OCI-LY3 (cell line): ENCODE measurements around the gene ST3GAL6.
"Not testable (repeated sequence)": the region's sequence is repeated elsewhere in the genome, so short reads cannot be mapped to it uniquely, and the experiment has no call there.

ENCODE experiments used
- H2AFZ ChIP-seq: fragments of 200-600, 300-600 bp; shearing (Covaris generic); 2 replicates; pipeline ENCODE4 v1.6.0; 2014; ENCODE audit warnings: antibody characterized with exemption, low read depth, low read length
- H3K27ac ChIP-seq: fragments of 200-600, 300-600 bp; sonication (generic); 2 replicates; pipeline ENCODE4 v1.5.1; 2014; ENCODE audit warnings: mild to moderate bottlenecking, low read length, moderate library complexity, mixed read lengths
- H3K27me3 ChIP-seq: fragments of 200-600, 300-600 bp; sonication (generic); 2 replicates; pipeline ENCODE4 v1.6.1; 2014; ENCODE audit warnings: low read depth, low read length, mixed read lengths
- H3K36me3 ChIP-seq: fragments of 200-600, 300-600 bp; sonication (generic); replicated peaks from 2 replicates; pipeline ENCODE3; 2014; ENCODE audit warnings: low read depth, low read length, mixed read lengths
- H3K4me1 ChIP-seq: fragments of 300-600, 200-600 bp; sonication (generic); 2 replicates; pipeline ENCODE4 v1.6.1; 2014; ENCODE audit warnings: low read length, mixed read lengths
- H3K4me2 ChIP-seq: fragments of 200-600, 300-600 bp; sonication (generic); 2 replicates; pipeline ENCODE4 v1.6.1; 2014; ENCODE audit warnings: low read length, mixed read lengths
- H3K4me3 ChIP-seq: fragments of 300-600, 200-600 bp; sonication (generic); 2 replicates; pipeline ENCODE4 v1.5.1; 2014; ENCODE audit warnings: antibody characterized with exemption, mild to moderate bottlenecking, low read length, moderate library complexity
- H3K79me2 ChIP-seq: fragments of 300-600, 200-600 bp; shearing (Covaris generic); 2 replicates; pipeline ENCODE4 v1.6.1; 2014; ENCODE audit warnings: mild to moderate bottlenecking, low read length, mixed read lengths
- H3K9ac ChIP-seq: fragments of 300-600, 200-600 bp; shearing (Covaris generic); 2 replicates; pipeline ENCODE4 v1.6.0; 2014; ENCODE audit warnings: mild to moderate bottlenecking, low read length, moderate library complexity
- H3K9me3 ChIP-seq: fragments of 200-600, 300-600 bp; shearing (Covaris generic); 2 replicates; pipeline ENCODE4 v1.6.1; 2014; ENCODE audit warnings: low read length, mixed read lengths; ENCODE audit not compliant: insufficient read depth
- H4K20me1 ChIP-seq: fragments of 200-600, 300-600 bp; sonication (generic); 2 replicates; pipeline ENCODE4 v1.6.1; 2016; ENCODE audit warnings: low read length, mixed read lengths; ENCODE audit not compliant: insufficient read depth
- EZH2phosphoT487 ChIP-seq: fragments of 200-600 bp; shearing (Covaris generic); IDR thresholded peaks from 2 replicates; pipeline ENCODE4 v1.6.1; 2018; ENCODE audit warnings: antibody characterized with exemption, mixed run types, low read depth
- TF ChIP-seq, protein P1 (sequence below): fragments of 200-600, 300-600 bp; sonication (generic); IDR thresholded peaks from 2 replicates; pipeline ENCODE4 v1.5.1; 2014; ENCODE audit warnings: antibody characterized with exemption, low read length, low read depth

Gene ST3GAL6

DNA sequence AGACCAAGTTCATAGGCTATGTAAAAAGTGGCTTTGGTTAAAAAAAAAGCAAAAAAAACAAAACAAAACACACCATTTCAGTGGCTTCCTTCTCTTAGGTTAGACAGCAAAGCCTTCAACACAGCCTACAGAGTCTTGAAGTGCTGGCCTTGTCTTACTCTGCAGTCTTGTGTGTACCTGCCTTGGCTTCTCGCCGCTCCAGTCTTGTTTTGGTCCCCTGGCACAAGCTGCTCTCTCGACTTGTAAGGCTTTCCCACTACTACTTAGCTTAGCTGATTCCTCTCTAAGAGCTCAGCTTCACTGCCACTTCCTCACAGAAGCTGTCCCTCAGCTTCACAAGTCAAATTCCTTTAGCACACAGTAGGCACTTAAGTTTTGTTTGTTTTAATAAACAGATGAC lies 63.0 kb downstream of the ST3GAL6 start:
- no peak overlapping the region for H3K27ac ChIP-seq
- TF ChIP-seq, protein P1, sequence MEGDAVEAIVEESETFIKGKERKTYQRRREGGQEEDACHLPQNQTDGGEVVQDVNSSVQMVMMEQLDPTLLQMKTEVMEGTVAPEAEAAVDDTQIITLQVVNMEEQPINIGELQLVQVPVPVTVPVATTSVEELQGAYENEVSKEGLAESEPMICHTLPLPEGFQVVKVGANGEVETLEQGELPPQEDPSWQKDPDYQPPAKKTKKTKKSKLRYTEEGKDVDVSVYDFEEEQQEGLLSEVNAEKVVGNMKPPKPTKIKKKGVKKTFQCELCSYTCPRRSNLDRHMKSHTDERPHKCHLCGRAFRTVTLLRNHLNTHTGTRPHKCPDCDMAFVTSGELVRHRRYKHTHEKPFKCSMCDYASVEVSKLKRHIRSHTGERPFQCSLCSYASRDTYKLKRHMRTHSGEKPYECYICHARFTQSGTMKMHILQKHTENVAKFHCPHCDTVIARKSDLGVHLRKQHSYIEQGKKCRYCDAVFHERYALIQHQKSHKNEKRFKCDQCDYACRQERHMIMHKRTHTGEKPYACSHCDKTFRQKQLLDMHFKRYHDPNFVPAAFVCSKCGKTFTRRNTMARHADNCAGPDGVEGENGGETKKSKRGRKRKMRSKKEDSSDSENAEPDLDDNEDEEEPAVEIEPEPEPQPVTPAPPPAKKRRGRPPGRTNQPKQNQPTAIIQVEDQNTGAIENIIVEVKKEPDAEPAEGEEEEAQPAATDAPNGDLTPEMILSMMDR = no peak
- no peak for TF ChIP-seq EZH2phosphoT487
- H3K36me3 ChIP-seq = no peaks in the 10 kb centered on the region
- no peak overlapping the region for H3K4me2 ChIP-seq
- no peak overlapping the region for H3K4me3 ChIP-seq
- no peaks in the 10 kb centered on the region for H4K20me1 ChIP-seq
- H2AFZ ChIP-seq = no peak overlapping the region
- no peak overlapping the region for H3K9ac ChIP-seq
- H3K27me3 ChIP-seq = no peaks in the 10 kb centered on the region
- H3K9me3 ChIP-seq = no peaks in the 10 kb centered on the region
- H3K79me2 ChIP-seq = no peaks in the 10 kb centered on the region
- H3K4me1 ChIP-seq = no peaks in the 10 kb centered on the region

DNA sequence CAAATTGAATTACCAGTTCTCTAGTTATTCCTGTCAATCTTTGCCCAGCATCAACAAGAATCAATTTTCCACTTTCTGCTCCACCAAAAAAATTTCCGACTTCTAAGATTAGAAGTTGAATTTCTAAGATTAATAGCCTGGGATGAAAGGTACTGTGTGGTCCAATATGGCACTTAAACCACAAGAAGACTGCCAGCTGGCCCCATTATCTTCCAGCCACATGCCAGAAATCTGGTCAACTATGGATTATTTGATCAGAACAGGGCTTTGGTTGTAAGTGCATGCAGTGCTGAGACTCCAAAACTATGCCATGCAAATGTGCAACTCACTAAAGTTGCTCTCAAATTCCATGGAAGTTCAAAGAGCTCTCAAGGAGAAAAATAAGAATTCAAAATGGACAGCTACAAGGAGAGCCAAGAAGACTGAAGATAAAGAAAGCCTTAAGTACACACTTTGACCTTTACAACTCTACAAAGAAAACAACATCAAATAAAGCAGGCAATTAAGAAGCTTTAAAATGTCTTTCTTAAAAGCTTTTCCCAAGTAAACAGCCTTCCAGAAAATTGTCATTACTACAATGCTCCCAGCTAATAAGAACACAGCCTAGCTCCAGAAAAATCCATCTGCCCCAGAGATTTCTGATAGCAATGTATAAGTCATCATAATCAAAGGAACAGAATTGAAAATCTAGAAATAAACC lies 64.2 kb downstream of the ST3GAL6 start:
- H4K20me1 ChIP-seq = no peaks in the 10 kb centered on the region
- no peak for TF ChIP-seq EZH2phosphoT487
- TF ChIP-seq, protein P1 = no peak
- no peak overlapping the region for H3K4me2 ChIP-seq
- H3K4me1 ChIP-seq = no peaks in the 10 kb centered on the region
- no peaks in the 10 kb centered on the region for H3K9me3 ChIP-seq
- no peaks in the 10 kb centered on the region for H3K36me3 ChIP-seq
- no peak overlapping the region for H3K4me3 ChIP-seq
- no peaks in the 10 kb centered on the region for H3K79me2 ChIP-seq
- no peak overlapping the region for H3K27ac ChIP-seq
- no peaks in the 10 kb centered on the region for H3K27me3 ChIP-seq
- H3K9ac ChIP-seq = no peak overlapping the region
- H2AFZ ChIP-seq = no peak overlapping the region

DNA sequence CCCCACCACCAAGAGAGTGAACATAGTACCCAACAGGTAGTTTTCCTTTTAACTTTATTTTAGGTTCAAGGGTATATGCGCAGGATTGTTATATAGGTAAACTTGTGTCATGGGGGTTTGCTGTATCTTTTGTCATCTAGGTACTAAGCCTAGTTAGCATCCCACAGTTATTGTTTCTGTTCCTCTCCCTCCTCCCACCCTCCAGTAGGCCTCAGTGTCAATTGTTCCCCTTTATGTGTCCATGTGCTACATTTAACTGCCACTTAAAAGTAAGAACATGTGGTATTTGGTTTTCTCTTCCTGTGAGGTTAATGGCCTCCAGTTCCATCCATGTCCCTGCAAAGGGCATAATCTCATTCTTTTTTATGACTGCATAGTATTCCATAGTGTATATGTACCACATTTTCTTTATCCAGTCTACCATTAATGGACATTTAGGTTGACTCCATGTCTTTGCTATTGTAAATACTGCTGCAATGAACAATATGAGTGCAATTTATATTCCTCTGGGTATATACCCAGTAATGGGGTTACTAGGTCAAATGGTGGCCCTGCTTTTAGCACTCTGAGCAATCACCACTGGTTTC lies 66.2 kb downstream of the ST3GAL6 start:
- TF ChIP-seq EZH2phosphoT487 = no peak
- TF ChIP-seq, protein P1 = no peak
- Histone ChIP-seq H3K27ac (no peak overlapping the region), H3K79me2 (no peaks in the 10 kb centered on the region)

DNA sequence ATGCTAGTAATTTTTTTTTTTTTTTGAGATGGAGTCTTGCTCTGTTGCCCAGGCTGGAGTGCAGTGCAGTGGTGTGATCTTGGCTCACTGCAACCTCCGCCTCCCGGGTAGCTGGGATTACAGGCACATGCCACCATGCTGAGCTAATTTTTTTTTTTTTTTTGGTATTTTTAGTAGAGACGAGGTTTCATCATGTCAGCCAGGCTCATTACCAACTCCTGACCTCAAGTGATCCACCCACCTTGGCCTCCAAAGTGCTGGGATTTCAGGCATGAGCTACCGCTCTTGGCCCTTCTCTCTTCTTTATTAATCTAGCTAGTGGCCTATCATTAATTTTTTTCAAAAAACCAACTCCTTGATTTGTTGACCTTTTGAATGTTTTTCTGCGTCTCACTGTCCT lies 67.9 kb downstream of the ST3GAL6 start:
- H3K27ac ChIP-seq, H3K4me2 ChIP-seq, H3K4me3 ChIP-seq, H3K79me2 ChIP-seq, H2AFZ ChIP-seq, H3K9ac ChIP-seq, H3K27me3 ChIP-seq, H3K9me3 ChIP-seq, H3K4me1 ChIP-seq, H3K36me3 ChIP-seq, H4K20me1 ChIP-seq: not testable (repeated sequence)

More for the DNA sequence above, 66.2 kb downstream of the ST3GAL6 start:
- Histone ChIP-seq H3K36me3 (no peaks in the 10 kb centered on the region), H3K27me3 (no peaks in the 10 kb centered on the region), H3K9ac (no peak overlapping the region), H4K20me1 (no peaks in the 10 kb centered on the region), H3K4me2 (no peak overlapping the region), H3K9me3 (no peaks in the 10 kb centered on the region), H3K4me1 (no peaks in the 10 kb centered on the region), H3K4me3 (no peak overlapping the region), H2AFZ (no peak overlapping the region)
